ENCODE results near the gene ADK. TPM values are rescaled to one million over a fixed set of nuclear protein-coding genes. Genes with fewer than 3 reads are reported as not detected.
A peak's percentile ranks its signal among the peaks of the same experiment; 100 is the strongest.

Gene ADK
- total and polyA plus RNA-seq, 2 of the 13 experiments (the other 11 are each of a cell fraction or from before 2014, with no cell fraction given), result 48.6 to 79.1 TPM

GRCh38 chr10:74176380-74177139, 25.5 kb downstream of the ADK start (continued):
- TF ChIP-seq ZNF503 (CRISPR knock-in tag; IDR thresholded peaks at IDR 0.05) (peak; percentile 71), REL (CRISPR knock-in tag; conservative IDR thresholded peaks at IDR 0.05) (peak; percentile 88), GTF3A (CRISPR knock-in tag; conservative IDR thresholded peaks at IDR 0.05) (no peak), SAFB2 (CRISPR knock-in tag; IDR thresholded peaks at IDR 0.05; ENCODE audit: borderline replicate concordance, low read depth) (peak; percentile 55; the same call in 1 of the 2 replicates), KMT2A (CRISPR knock-in tag; IDR thresholded peaks at IDR 0.05) (peak; percentile 68; the same call in 1 of the 2 replicates), BRCA1 (CRISPR knock-in tag; IDR thresholded peaks at IDR 0.05) (peak; percentile 97), AKNA (CRISPR knock-in tag; IDR thresholded peaks at IDR 0.05; ENCODE audit: borderline replicate concordance) (no peak), ZMYM4 (CRISPR knock-in tag; IDR thresholded peaks at IDR 0.05) (peak; percentile 94), ZNF572 (CRISPR knock-in tag; IDR thresholded peaks at IDR 0.05) (0 out of 2 replicates have a peak, but pooled peaks have one; percentile 9), SMAD9 (CRISPR knock-in tag; IDR thresholded peaks at IDR 0.05) (no peak), DRAP1 (CRISPR knock-in tag; IDR thresholded peaks at IDR 0.05) (peak; percentile 84), ZNF235 (CRISPR knock-in tag; IDR thresholded peaks at IDR 0.05; ENCODE audit: borderline replicate concordance) (0 out of 2 replicates have a peak, but pooled peaks have one; percentile 45), ZC3H4 (CRISPR knock-in tag; IDR thresholded peaks at IDR 0.05; ENCODE audit: borderline replicate concordance) (peak; percentile 45; the same call in 1 of the 2 replicates), GABPA (IDR thresholded peaks at IDR 0.05; ENCODE audit: low read depth, low read length) (no peak), GABPA (CRISPR knock-in tag; IDR thresholded peaks at IDR 0.05; ENCODE audit: low read depth) (no peak), TFDP1 (CRISPR knock-in tag; IDR thresholded peaks at IDR 0.05; ENCODE audit: borderline replicate concordance) (peak; percentile 92; the same call in 1 of the 2 replicates), ZNF546 (CRISPR knock-in tag; conservative IDR thresholded peaks at IDR 0.05) (peak; percentile 74; the same call in 1 of the 2 replicates), SUZ12 (IDR thresholded peaks at IDR 0.05; ENCODE audit: low read depth, low read length) (no peak), ZNF543 (CRISPR knock-in tag; IDR thresholded peaks at IDR 0.05) (peak; percentile 82; the same call in 1 of the 2 replicates), ZBTB37 (CRISPR knock-in tag; IDR thresholded peaks at IDR 0.05) (no peak)
